ENCODE measurements around the gene ZNF526.
A peak's percentile ranks its signal among the peaks of the same experiment; 100 is the strongest.

Gene ZNF526, protein sequence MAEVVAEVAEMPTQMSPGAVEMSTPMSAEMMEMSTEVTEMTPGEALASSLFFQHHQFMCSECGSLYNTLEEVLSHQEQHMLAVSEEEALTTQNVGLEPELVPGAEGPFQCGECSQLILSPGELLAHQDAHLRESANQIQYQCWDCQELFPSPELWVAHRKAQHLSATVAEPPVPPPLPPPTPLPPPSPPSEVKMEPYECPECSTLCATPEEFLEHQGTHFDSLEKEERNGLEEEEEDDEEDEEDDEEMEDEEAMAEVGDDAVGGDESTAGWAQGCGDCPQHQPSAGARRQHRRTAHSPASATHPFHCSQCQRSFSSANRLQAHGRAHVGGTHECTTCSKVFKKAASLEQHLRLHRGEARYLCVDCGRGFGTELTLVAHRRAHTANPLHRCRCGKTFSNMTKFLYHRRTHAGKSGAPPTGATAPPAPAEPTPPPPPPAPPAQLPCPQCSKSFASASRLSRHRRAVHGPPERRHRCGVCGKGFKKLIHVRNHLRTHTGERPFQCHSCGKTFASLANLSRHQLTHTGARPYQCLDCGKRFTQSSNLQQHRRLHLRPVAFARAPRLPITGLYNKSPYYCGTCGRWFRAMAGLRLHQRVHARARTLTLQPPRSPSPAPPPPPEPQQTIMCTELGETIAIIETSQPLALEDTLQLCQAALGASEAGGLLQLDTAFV

DNA sequence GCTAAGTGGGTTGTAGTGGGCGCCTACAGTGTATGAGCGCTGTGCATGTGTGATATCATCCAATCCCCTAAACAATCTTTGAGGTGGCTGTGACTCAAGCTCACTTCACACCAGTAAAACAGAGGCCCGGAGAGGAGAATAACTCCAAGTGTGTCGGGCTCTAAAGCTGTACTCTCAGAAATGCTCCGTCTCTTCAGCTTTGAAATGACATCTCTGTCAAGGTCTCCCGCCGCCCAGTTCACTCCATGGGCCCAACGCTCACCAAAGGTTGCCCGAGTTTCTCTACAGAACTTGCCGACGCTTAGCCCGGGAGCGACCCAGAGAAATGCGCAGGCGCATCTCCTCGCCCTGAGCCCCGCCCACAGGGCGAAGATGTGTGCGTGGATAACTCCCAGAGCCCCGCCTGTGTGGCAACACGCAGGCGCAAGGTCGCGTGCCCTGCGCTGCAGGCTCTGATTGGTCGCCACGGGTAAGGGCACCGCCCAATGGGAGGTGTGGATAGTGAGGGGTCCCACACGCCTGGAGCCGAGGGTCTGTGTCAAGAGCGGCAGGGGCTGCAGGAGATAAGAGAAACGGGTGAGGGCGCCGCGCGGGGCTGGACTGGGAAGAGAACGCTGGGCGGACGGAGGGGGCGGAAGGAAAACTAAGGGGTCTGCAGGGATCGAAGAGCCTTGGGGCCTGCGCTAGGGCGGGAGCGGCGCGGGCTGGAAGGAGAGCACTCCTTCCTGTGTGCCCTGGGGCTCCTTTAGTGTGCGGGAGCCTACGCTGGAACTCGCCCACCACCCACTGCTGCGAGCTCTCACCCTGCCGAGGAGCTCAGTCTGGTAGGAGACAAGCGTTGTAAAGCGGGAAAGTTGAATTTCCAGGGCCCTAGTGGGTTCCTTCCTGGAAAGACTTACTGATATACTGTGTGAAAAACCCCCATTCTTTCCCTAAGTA, at the start of gene ZNF526:
Gene ZNF526 (plus strand): TSS at position 501 of the 939 bp plus-strand sequence. CDS start 4,092 bp downstream, outside the sequence.
- peak; percentile 95 for DNase-seq

DNA sequence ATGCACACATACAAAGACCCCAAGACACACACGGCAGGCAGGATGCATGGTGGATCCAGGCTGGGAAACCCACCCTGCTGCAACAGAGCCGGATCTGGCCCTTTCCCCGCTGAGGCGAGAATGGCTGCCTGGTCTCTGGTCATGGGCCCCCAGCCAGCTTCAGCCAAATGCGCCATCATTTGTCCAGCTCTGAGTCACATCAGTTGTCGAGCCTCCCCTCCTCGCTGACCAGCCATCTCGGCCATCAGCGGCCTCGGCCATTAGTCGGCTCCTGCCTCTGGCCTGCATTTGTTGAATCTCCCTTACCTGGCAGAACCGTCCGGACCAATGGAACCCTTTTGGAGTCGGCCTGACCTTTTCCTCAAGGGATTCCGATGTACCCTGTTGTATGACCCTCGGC, 49.4 kb upstream of the ZNF526 start:
- DNase-seq, result no peak

DNA sequence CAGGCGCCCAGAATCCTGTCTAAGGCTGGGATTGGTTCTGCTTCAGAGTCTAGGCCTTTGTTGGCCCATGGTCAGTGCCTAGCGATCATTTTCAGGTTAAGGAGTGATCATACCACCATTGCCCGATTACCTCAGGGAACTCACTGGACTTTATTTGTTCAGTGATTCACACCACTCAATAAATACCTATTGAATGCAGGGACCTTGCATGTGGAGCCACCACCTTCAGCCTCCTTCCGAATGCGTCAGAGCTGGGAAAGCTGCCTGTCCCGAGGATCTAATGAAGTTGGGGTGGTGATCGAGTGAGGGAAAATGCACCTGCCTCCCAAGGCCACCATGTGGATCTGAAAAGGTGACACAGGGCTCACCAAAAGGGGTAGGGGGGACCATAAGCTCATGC, 47.9 kb upstream of the ZNF526 start:
- no peak for DNase-seq

DNA sequence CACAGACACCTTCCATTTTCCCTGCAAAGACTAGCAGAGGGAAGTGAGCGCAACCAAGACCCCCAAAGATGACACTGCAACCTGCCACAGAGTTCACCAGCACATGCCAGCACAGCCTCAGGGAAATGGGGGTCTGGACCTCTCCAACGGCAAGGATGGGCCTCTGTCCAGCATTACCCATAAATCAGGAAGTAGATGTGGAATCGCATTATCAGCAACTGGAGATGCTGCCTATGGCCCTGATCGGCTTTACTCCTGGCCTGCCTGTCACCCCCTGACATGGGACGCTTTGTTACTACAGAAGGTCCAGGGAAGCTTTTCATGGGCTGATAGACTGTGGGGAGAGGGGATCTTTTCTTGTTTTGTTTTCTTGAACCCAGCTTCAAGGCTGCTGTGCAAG, 46.4 kb upstream of the ZNF526 start:
- no peak for DNase-seq

DNA sequence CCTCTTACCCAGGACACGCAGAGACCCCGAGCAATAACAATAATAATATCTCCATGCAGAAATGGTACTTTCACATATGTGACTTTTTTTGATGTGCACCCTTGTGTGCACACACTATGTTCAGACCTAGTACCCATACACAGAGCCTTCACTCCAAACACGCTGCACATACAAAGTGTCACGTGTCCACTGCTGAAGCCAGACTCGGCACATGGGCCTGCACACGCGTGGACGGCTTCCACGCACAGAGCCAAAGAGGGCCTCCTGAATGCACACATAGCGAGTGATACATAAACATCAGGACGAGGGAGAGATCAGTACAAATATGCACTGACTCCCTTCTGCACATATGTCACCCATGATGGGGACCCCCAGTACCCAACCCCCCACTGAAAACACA, 45.9 kb upstream of the ZNF526 start:
- no peak for DNase-seq

DNA sequence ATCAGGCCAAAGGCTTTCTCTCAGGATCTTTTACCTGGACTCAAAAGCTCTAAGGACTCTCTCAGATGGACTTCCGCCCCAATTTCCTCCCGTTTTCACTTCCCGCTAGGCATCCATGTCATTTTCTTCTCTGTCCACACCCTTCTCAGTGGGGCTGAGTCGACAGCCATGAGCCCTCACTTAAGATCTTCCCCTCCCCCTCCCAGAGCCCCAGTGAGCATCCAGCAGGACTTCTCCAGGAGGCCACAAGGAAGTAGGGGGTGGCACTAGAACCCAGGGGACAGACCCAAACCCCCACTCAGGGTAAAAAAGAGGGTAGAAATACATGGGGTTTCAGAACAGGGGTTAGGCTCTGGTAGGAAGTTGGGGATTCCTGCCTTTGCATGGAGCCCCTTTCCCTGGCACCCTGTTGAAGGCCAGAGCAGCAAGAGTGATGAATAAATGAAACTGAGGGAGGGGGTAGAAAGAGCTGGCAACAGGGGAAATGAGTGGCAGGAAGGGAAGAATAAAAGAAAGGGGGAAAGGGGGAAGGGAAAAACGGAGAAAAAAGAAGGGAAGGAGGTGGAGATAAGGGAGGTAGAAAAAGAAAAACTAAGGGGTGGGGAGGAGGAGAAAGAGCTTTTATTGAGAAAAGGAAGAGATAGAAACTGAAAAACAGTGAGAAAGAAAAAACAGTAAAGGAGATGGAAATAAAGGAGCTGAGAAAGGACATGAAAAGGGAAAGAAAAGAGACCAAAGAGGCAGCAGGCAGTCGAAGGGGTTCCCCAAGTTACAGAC, 45.0 kb upstream of the ZNF526 start:
- DNase-seq, result no peak

DNA sequence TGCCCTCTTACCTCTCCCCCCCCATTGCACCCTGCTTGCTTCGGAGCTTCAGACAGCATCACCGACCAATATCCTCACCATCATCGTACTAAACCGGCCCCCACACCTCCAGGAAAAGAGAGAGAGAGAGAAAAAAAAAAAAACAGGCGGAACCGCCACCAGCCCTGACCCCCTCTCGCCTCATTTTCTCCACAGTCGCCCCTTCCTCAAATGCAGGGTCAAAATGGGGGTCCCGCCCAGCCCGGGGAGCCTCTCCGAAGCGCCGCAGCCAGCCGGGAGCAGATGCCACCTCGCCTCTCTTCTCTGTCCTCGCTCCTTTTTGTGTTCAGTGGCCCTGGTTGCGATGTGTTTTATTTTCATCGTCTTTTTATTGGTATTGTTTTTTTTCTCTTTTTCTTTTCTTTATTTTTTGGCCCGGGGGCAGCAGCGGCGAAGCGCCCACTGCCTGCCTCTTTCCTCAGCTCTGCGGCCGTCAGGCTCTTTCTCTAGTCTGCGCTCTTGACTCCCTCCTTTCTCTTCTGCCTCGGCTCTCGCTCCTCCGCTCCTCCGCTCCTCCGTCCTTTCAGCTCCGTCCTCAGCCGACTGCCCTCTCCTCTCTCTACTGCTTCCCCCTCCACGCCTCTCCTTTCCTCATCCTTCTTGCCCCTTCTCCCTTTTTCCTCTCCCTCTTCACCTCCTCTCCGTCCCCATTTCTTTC, 44.0 kb upstream of the ZNF526 start:
- DNase-seq, result no peak

DNA sequence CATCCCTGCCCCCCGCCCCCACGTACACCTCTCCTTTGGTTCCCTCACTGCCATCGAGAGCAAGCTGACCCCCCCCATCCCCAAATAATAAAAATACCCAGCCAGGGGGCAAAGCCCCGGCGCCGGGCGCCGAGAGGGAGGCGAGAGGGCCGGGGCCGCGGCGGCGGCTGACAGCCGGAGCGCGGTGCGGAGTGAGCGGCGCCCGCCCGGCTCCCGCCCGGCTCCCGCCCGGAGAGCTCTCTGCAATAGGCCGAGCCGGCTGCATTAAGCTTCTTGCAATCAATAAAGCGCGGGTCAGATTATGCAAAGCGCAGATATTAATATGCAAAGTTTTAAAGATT, 43.5 kb upstream of the ZNF526 start:
- no peak for DNase-seq

DNA sequence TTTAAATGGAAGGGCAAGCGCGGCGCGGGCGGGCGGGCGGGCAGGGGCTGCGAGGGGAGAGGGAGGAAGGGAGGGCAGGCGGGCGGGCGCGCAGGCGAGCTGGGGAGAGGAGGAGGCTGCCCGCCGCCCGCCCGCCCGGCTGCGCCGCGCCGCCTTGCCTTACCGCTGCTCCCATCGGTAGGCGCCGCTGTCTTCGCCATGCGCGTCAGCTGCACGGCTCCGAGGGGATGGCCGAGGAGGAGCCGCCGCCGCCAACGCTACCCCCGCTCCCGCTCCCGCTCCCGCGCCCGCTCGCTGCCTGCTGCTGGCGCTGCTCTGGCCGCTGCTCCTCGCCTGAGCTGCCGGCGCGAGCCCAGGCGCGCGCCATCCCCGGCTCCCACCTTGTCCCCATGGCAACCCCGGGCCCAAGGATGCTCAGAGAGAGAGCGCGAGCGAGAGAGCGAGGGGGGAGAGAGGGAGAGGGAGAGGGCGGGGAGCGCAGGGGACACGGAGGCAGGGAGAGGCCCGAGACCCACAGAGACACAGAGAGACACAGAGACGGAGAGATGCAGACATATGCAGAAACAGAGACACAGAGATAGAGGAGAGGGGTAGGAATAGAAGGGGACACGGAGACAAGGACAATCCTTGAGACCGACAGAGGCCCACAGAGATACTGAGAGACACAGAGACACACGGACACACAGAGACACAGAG, 43.0 kb upstream of the ZNF526 start:
- DNase-seq, result peak; percentile 76

DNA sequence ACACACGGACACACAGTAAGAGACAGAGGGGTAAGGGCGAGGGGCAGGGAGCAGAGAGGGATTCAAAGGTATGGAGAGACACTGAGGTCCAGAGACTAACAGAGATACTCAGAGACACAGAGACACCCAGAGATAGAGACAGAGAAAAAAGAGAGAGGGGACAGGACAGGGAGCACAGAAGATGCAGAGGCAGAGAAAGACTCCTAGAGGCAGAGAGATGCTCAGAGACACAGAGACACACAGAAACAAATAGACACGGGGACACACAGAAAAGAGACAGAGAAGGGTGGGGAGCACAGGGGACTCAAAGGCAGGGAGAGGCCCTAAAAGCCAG, 42.5 kb upstream of the ZNF526 start:
- DNase-seq, result no peak

DNA sequence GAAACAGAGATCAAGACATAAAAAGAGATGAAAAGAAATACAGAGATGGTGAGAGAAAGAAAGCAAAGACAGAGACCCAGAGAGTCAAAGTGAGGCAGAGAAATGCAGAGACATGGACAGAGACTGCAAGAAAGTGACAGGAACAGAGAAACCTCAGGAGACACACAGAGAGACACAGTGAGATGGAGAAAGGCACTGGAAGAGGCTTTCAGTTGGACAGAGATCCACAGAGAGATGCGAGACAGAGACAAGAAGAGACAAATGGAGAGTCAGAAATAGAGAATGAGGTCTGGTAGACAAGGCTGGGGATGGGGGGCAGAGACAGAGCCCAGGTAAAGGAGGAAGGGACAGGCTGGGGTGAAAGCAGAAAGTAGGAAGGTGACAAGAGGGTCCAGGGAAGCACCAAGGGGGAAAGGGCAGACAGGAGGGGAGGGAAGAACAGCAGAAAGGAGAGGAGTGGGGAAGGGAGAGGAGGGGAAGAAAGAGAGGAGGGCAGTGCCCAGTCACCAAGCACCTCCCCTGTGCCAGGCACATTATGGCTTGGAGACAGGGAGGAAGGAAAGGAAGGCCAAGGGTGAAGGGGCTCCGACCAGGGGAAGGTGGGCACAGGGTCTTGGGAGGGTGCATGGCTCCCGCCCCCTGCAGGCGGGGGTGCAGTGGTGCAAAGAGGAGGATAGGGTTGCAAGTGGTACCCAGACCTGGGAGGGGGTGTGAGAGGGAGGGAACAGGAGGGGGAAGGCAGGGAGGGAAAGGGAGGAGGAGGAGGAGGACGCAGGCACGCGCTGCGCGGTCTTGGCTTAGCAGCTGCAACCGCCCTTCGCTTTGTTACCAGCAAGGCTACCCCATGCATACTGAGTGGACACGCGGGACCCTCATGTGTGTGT, 41.1 kb upstream of the ZNF526 start:
- no peak for DNase-seq

DNA sequence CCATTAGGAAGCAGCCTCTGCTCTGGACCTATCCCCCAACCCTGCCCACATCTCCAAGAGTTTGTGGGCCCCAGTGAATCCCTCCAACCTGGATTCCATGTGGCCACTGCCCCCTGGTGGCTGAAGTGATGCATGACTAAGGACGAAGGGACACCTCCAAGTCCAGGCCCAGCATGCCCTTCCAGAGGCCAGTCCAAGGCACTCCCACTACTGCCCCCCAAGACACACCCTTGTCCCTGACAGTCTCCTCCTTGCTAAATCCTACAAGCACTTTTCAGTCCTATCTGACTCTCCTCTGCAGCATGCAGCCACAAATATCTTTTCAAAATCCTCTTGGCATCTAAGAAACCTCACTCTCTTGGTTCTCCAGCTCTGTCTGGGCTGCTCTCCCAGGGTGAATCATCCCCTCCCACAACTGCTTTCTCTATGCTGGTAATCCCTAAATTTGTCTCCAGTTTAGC, 35.7 kb upstream of the ZNF526 start:
- peak; percentile 62 for DNase-seq

DNA sequence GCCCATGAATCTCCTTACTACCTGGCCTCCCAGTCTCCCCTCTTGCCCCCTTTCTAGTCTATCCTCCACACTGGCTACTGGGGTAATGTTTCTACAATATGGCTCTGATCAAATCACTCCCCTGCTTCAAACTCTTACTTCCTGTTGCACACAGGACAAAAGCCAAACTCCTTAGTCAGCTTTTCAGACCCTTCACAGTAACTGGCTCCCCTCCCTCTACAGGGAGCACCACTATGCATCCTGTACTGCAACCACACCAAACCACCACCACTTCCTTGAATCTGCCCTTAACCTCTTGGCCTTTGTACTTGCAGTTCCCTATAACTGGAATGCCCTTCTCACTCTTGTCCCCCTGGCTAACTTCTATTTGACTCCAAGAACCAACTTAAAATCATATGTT, 34.8 kb upstream of the ZNF526 start:
- no peak for DNase-seq

DNA sequence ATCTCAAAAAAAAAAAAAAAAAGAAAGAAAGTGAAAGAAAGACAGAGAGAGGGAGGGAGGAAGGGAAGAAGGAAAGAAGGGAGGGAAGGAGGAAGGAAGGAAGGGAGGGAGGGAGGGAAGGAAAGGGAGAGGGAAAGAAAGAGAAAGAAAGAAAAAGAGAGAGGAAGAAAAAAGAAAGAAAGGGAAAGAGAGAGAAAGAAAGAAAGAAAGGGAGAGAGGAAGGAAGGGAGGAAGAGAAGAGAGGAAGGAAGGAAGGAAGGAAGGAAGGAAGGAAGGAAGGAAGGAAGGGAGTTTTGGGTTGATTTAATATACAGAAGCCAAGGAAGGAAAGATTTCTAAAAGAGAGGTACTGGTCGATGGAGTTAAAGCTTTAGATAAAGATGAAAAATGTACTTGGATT, 31.4 kb upstream of the ZNF526 start:
- DNase-seq, result no peak

DNA sequence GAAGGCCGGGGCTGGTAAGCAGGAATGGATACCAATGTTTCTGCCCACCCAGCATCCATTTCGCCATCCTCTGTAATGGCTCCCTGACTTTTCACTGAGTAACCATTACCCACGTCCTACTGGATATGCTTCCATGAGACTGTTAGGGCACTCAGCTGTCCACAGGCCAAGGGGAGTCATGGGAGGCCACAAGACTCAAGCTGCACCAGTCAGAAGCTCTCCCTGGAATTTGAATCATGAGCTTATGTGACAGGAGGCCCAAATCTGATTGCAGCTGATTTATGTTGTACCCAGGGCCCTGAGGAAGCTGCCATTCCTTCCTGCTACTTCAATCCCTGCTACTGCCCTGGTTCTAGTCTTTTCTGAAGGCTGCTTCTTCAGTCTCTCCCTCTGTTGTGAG, 31.0 kb upstream of the ZNF526 start:
- no peak for DNase-seq

DNA sequence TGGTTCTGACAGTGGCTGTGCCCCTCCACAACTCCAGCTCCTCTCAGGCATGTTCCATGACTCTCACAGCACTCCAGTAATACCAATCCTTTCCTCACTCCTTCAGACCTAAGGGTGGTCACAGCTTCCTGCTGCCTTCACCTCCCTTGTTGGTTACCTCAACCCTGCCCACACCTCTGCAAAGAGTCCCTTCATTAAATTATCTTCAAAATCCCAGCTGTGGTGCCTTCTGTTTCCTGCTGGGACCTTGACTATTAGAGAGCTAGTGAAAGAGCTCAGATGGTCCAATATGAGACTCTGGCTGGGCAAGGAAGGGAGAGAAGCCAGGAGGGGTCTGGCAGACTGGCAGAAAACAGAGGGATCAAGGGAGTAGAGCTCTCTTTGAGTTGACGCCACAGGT, 28.8 kb upstream of the ZNF526 start:
- DNase-seq, result no peak

DNA sequence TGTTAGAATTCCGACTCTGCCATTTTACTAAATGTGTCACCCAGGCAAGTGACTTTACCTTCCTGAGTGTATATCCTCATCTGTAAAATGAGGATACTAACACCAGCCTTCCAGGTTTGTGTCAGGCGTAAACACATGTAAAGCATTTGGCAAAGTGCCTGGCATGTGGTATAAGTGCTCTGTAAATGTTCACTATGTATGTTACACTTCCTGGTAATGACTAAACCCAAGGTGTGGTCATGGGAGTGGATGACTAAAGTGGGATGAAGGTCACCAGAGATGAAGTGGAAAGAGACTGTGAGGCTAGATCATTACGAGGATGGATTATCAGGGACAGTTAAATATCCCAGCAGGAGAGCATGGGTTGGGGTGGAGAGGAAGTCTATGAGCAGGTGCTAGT, 28.3 kb upstream of the ZNF526 start:
- no peak for DNase-seq

DNA sequence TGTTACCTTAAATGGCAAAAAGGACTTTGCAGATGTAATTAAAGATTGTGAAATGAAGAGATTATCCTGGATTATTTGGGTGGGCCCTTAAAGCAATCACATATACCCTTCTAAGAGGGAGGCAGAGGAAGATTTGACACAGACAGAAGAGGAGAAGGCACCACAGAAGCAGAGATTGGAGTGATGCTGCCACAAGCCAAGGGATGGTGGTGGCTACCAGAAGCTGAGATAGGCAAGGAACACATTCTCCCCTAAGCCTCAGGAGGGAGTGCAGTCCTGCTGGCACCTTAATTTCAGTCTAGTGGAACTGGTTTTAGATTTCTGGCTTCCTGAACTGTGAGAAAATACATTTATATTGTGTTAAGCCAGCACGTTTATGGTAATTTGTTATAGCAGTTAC, 26.8 kb upstream of the ZNF526 start:
- no peak for DNase-seq

DNA sequence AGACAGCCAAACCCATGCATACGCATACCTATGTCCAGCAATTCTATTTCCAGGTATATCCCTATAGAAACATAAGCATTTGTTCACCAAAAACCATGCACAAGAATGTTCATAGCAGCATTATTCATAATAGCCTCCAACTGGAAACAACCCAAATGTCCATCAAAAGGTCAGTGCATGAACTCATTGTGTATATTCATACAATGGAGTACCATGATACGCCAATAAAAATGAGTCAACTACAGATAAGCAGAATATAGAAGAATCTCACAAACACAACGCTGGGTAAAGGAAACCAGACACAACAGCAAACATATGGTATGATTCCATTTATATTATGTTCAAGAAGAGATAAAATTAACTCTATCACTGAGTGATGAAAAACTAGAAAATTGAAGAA, 26.4 kb upstream of the ZNF526 start:
- DNase-seq, result no peak
